ENCODE data around the gene ADISSP.
A peak's percentile ranks its signal among the peaks of the same experiment; 100 is the strongest.

ADISSP gene

DNA sequence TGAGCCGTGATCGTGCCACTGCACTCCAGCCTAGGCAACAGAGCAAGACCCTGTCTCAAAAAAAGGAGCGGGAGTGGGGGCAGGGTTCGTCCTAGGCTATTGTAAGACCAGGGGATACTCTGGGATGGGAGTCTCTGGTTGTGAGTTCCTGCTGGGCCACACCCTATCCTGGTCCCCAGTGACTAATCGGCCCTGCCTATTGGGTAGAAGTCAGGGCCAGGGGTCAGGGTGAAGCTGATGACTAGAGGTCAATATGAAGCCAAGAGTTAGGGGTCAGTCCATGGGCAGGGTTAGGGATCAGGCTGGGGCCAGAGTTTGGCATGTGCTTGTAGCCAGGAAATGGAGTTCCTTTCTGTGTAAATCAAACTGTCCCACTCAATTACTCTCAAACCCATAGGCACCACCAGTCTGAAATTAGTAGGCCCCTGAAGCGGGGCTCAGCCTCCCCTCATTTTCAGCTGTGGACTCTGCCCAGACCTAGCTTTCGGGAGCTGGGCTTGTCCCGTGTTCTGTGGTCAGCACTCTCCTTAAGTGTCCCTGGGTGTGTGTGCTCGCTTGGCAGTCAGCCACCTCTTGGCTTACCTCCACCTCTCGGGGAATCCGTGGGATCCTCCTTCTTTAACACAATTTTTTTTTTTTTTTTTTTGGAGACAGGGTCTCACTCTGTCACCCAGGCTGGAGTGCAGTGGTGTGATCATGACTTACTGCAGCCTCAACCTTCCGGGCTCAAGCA, 33.3 kb downstream of the ADISSP start:
- no peak for DNase-seq

DNA sequence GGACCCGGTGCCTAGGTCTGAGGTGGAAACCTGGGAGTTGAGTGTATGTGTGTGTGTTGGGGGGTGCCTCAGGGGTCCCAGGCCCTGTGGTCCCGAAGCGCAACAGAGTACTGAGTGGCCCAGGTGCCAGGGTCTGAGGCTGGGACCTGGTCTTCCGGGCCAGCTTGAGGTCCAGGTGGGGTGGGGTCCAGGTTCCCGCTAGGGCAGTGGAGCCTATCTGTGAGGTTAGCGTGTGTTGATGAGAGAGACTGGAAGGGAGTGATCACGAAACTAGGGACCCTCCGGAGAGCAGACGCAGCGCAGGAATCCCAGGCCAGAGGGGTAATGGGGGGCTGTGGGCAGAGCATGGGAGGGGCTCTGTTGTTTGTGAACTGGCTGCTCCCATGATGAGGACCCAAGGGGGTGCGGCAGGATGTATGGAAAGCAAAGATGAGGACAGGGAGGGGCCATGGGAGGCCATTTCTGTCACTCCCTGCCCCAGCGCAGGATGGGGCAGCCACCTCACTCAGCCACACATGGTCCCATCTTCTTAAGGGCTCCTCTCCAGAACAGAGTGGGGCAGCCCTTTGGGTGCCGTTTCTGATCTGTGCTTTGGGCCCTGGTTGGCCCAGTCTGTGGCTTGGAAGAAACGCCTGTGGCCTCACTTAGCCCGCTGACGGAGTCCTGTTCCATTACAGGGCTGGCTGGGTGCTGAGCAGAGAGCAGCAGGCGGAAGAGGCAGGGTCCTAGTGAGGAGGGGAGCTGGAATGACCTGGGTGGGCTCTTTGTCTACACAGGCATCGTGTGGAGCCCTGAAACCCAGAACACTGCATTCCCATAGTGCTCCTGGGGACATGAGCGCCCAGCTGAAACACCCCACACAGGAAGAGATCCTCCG, 34.2 kb downstream of the ADISSP start:
- no peak for DNase-seq

DNA sequence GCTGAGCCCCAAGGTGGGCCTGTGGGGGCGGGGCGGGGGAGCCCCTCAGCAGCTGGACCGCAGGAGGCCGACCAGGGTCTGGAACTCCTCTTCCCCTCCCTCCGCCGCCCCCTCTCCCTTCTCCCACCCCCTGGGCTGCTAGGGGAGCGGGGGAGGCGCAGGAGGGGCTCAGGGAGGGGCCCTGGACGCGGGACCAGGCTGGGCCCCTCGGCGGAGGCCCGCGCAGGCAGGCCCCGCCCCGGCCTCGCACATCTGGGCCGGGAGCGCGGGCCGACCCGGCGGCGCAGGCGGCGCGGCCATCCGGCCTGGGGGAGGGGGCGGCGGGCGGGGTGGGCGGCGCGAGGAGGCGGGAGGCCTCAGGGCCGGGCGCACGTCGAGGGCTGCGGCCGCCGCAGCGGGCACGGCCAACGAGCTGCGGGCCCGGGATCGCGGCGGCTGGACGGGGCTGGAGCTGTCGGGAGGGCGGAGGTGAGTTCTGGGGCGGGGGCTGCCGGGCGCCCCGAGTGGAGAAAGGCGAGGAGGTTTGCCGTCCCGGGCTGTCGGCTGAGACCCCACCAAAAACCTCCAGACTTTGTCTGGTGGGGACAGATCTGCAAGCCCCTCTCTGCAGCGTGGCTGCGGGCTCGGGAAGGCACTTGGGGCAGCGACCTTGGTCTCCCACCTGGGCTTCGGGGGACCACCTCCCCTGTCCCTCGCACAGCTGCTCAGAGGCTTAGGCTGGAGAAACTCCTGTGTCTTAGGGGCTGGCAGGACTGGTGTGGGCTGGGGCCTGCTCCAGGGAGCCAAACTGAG, 35.0 kb downstream of the ADISSP start, which contains the start of gene HSPA12B:
Gene HSPA12B (plus strand): TSS at position 359 of the 792 bp plus-strand sequence. CDS start 5,990 bp downstream, outside the sequence.
- DNase-seq: no peak

DNA sequence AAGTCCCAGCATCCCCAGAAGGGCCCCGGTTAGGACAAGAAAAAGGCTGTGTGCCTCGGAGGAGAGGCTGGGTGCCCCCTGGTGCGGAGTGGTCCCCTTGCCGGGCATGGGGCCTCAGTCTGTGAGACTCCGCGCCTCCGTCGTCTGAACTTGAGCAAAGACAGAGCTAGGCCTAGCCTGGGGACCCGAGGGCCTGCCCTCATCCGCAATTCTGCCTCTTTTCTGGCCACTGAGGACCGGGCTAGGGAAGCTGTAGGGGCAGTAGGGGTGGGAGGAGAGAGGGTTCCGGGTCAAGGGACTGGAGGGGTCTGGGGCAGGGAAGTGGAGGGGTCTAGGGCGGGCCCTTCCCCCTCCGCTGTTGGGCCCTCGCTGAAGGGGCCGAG, 35.6 kb downstream of the ADISSP start:
- no peak for DNase-seq

DNA sequence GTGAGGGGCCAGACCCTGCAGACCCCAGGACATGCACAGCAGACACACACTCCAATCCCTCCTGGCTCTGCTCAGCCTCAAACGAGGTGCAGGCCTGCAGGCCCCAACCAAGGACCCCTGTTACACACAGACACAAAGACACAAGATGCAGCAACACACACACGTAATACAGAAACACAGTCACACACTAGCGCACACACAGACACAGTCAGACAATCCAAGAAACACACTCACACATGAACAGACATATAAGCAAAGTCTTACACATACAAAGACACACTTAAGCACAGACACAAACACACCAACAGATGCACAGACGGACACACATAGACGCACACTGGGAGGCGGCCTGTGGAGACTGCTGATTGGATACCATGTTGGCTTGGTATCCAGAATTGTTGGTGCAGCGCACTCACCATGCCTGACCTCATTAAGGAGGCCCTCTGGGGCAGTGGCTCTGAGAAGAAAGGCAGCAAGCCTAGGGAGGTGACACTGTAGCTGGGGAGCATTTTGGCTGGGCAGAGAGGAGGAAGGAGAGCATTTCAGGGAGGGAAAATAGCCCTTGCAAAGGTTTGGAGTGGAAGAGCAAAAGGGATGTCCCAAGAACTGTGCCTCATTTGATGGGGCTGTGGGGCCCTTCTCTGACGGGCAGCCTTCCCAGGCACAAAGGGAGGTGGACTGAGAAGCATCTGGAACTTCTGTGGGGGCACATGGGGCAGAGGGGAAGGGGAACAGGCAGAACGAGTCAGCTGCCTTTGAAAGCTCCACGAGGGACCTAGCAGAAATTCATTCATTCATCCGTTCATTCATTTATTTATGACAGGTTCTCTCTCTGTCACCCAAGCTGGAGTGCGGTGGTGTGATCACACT, 36.5 kb downstream of the ADISSP start:
- DNase-seq: no peak

DNA sequence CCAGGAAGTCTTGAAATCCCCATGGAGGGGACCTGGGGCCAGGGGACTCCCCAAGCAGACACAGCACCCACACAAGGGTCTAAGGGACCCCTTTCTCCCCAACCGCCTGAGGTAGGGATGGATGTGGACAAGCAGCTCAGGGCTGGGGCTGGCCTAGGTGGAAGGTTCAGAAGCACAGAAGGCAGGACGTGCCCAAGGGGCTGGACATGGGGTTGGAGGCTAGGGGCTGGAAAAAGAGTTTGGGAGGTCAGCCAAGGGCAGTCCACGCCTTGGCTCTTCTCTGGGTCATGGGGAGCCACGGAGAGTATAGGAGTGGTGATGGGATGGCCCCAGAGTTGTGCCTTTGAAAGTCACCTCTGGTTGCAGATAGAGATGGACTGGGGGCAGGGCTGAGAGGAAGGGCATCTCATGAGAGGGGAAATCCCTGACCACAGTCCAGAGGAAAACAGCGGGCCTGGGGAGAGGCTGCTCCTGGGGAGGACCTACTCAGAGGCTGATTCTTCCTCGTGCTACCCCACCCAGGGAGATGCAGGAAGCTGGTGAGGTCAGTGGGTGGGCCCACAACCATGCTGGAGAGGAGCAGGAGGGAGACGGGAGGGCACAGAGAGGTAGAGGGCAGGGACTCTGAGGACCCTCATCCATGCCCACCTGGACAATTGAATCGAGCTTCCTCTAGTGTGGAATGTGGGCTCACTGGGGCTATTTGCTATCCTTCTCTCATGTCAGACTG, 37.6 kb downstream of the ADISSP start:
- no peak for DNase-seq

DNA sequence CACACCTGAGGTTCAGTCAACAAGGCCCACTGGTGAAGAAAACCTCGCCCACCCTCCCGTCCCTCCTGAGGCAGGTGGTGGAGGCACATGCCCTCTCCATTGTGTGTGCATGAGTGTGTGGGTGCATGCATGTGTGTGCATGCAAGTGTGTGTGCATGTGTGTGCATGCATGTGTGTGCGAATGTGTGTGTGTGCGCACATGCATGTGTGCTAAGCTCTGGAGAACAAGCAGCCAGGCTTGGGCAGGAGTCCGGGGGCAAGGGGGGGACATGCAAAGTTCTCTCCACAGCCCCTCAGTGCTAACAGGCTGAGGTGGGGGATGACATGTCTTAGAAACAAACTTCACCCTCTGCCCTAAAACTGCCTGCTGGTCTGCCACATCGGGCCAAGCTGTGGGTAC, 38.2 kb downstream of the ADISSP start:
- DNase-seq: no peak

DNA sequence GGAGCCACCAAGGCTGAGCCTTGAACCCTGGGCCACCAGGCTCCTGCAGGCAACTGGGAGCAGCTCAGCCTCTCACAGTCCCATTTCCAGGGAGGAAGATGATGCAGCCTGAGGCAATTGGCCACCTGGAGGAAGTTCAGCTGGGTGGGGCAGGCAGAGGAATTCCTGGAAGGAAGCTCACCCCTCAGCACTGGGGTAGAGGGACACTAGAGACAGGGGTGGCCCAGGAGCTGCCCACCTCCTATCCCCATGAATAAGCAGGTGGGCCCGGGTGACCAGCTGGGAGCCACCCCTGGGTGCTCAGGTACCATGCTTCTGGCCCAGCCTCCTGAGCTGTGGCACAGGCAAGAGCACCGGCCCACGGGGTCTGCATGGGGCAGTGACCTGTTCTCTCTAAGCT, 38.7 kb downstream of the ADISSP start:
- no peak for DNase-seq

DNA sequence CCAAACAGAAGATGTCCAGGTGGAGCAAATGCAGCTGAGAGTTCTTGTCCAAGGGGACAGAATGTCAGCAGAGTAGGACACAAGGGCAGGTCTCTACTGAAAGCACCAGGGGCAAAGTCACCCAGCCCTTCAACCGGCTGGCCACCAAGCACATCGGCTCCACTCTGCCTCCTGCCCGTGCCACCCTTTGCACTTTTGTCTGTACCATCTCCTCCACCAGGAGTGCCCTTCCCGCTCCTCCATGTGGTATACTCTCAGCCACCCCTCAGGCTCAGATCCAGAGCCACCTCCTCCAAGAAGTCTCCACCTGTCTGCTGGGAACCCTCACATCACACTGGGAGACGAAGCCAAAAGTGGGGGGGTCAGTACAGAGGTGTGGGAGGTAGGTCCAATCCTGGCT, 39.2 kb downstream of the ADISSP start:
- DNase-seq: no peak

DNA sequence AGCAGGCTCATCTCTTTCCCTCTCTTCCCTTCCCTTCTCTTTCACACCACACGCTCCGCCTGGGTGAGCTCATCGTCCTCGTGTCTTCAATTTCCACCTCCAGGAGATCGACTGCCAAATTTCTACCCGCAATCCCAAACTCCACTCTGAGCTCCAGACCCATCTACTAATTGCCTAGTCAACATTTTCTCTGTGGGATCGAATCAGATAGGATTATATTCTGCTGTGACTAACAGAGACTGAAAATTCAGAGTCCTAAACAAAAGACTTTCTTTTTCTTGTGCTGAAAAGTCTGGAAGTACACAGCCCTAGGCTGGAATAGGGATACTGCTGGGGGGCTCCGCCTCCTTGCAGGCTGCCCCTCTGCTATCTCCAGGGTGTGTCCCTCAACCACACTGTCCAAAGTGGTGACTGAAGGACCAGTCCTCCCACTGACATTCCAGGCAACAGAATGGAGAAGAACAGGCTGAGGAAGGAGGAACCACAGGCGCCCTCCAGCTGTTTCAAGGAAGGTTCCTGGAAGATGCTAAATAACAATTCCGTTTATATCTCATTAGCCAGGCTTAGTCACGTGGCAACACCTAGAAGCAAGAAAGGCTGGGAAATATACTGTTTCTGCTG, 40.0 kb downstream of the ADISSP start:
- DNase-seq: no peak

DNA sequence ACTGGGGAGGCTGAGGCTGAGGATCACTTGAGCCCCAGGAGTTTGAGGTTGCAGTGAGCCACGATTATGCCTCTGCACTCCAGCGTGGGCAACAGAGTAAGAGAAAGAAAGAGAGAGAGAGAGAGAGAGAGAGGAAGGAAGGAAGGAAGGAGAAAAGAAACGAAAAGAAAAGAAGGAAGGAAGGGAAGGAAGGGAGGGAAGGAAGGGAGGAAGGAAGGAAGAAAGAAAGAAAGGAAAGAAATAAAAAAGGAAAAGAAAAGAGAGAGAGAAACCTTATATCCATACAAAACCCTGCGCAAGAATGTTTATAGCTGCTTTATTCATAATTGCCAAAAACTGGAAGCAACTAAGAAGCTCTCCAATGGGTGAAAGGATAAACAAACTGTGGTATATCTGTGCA, 43.2 kb downstream of the ADISSP start:
- no peak for DNase-seq

DNA sequence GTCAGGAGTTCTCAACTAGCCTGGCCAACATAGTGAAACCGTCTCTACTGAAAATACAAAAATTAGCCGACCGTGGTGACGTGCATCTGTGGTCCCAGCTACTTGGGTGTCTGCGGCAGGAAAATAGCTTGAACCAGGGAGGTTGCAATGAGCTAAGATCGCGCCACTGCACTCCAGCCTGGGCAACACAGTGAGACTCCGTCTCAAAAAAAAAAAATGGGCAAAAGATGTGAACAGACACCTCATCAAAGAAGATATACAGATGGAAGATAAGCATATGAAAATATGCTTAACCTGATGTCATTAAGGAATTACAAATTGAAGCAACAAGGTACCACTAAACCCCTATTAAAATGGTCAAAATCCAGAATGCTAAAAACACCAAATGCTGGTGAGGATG, 44.3 kb downstream of the ADISSP start:
- DNase-seq: no peak

DNA sequence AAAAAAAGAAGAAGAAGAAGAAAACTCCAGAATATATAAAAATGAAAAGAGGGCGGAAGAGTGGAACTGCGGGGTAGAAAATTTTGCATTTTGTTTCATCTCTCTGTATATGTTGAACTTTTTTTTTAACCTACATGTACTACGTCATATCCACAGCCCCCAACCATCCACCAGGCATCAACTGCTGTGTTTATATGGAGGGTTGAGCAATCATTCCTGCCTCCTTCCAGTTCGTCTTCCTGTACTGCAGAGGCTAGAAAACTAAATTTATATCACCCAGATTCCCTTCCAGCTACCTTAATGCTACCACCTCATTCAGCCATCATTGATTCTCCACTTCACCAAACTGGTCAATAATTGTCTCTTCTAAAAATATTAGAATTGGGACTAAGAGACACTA, 45.6 kb downstream of the ADISSP start:
- no peak for DNase-seq

DNA sequence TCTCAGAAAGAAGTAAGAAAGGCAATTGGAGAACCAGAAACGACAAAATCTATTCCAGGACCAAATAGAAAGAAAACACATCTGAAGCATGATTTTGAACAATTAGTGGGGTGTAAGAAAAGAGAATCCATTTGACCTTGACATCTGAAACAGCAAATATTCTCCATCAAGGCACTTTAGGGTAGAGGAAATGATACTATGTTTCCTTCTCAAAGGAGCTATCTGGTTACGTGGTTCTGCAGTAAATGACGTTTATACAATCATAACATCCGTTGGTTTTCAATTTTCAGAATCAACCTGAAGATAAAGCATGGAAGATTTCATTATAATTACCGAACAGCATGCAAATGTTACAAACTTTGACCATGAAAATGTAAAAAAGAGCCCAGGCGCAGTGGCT, 46.9 kb downstream of the ADISSP start:
- DNase-seq: no peak

DNA sequence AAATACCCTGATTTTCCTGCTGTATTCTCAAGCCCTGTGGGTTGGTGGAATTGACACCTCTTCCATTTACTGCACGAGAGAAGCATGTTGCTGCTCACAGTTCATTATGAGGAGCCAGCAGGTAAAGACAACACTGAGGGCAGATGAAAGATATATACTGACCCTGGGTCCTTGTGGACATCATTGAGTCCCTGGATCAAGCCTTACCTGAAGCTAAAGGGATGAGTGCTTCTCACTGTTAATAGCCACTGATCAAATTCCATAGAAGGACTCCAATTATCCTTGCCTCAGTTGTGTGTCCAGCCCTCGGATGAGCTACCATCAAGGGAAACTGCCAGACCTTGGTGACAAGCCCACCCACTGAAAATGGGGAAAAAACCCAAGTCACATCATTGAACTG, 47.5 kb downstream of the ADISSP start:
- DNase-seq: no peak

DNA sequence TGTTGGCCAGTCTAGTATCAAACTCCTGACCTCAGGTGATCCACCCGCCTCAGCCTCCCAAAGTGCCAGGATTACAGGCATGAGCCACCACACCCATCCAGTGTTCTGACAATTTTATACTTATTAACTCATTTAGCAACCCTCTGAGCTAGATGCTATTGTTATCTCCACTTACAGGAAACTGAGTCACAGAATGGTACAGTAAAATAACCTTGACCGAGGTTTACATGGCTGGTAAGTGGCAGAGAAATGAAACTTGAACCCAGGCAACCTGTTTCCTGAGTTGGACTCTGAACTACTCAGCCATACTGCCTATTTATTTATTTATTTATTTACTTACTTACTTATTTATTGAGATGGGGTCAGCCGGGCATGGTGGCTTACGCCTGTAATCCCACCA, 48.5 kb downstream of the ADISSP start:
- DNase-seq: no peak

DNA sequence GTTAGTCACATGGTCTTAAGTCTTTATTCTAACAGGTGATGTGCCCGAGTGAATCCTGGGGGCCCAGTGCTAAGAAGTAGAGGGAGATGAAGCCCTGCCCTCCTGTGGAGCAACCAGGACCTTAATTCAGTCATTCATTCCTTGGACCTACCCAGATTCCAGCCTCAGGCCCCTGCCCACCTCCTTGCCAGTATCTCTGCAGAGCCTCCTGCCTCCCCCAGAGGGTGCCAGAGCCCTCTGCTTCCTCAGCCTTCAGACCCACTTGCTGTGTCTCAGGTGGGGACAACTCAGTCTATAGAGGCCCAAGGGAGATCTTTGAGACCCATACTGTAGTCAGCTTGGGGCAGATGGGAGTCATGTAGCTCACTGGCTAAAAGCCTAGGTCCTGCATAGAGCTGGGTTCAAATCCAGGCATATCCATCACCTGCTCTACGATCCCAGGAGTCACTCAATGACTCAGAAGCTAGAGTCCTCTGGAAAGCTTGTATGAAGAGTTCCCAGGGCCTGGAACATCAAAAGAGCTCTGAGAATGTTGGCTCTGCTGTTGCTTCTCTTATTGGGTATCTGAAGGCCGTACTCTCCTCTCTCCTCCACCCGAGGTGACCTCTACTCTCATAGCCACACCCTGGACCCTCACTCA, 51.2 kb downstream of the ADISSP start:
- DNase-seq: peak; percentile 29 to 31

DNA sequence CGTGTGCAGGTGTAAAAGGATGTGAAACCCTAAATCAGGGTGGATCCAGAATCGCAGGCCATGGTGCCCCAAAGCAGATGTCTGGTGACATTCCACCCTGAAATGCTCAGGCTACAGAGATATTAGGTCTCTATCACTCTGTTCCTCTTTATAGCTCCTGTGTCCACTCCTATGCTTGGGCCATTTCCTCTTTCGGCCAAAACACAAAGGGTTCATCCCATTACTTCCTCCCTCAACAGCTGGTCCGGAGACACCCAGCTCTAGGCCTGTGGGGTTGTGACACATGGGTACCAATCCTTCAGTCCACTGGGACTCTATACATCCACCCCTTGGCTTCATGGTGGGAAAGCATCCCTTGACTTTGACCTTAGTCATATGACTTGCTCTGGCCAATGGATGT, 53.5 kb downstream of the ADISSP start:
- no peak for DNase-seq

DNA sequence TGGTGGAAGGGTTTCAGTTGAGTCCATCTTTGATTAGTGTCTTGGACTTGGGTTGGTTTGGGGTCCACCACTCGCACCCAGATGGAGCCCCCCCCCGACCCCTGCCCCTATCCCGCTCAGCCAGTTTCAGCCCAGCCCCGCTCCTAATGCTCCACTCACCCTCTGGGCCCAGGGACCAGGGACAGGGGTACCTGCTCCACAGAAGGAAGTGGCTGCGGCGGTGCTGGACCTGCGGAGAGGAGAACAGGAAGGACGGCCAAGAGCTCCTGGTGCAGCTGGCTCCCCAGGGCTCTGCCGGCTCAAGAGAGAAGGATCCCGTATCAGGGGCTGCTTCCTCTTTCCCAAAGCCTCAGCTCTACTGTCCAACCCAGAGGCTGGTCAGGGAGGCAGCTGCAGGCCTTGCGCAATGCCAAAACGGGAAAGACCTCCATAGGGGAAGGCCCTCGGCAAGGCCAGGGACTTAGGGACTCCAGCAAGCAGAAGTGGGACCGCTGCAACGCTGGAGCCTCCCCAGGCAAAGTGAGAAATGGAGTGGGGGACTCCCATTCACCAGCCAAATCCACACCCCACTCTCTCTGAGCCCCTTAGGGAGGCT, 55.2 kb downstream of the ADISSP start, which contains the start of gene SIGLEC1:
Gene SIGLEC1 (minus strand): TSS at position 322 of the 595 bp plus-strand sequence. CDS start 5,472 bp downstream, outside the sequence.
- no peak for DNase-seq

DNA sequence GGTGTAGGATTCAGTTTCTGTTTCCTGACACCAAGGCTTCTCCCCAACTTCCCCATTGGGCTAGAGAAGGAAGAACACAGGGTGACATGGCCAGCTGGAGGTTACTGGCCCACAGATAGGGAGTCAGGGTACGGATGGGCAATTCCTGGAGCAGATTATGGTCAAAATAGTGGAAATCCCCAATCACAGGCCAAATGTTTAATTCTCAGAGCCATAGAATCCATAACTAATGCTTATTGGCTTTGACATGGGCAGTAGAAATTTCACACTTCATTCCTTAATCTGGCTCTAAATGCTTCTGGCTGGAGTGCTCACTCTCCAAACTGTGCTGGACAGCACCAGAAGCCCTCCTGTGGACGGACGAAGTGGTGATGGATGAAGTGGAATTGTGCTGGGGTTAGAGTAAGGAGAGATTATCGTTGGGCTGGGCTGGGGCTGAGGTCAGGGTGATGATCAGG, 56.0 kb downstream of the ADISSP start:
- DNase-seq: no peak
